Neural cell (in vitro differentiated cells): Measurements from ENCODE around the gene PRSS35.

Experiments
- CTCF ChIP-seq: fragments of 450-650 bp; IDR thresholded peaks from 2 replicates; pipeline ENCODE4 v1.5.1; 2014; ENCODE audit warnings: antibody characterized with exemption, mild to moderate bottlenecking, moderate library complexity; ENCODE audit not compliant: poor library complexity, severe bottlenecking
- EP300 ChIP-seq: fragments of 450-650 bp; conservative IDR thresholded peaks from 2 replicates; pipeline ENCODE4 v1.6.1; 2014; ENCODE audit warnings: antibody characterized with exemption, mild to moderate bottlenecking, moderate library complexity; ENCODE audit not compliant: poor library complexity, severe bottlenecking
- EZH2 ChIP-seq: fragments of 200-600, 300-800 bp; shearing (Covaris generic), sonication (generic); IDR thresholded peaks from 2 replicates; pipeline ENCODE4 v1.6.1; 2014; ENCODE audit warnings: antibody characterized with exemption, low read length, borderline replicate concordance, mild to moderate bottlenecking; ENCODE audit not compliant: insufficient read depth, poor library complexity, severe bottlenecking
- POLR2AphosphoS5 ChIP-seq: IDR thresholded peaks from 2 replicates; pipeline ENCODE4 v1.6.1; 2012
- RAD21 ChIP-seq: fragments of 450-650 bp; conservative IDR thresholded peaks from 2 replicates; pipeline ENCODE4 v1.6.1; 2014; ENCODE audit warnings: antibody characterized with exemption, mild to moderate bottlenecking, moderate library complexity
- SMC3 ChIP-seq: fragments of 450-650 bp; conservative IDR thresholded peaks from 2 replicates; pipeline ENCODE4 v1.6.1; 2014; ENCODE audit warnings: antibody characterized with exemption, mild to moderate bottlenecking, moderate library complexity; ENCODE audit not compliant: poor library complexity
- TAF1 ChIP-seq: IDR thresholded peaks from 2 replicates; pipeline ENCODE4 v1.6.1; 2012; ENCODE audit warnings: low read depth
- TF ChIP-seq, protein P1 (sequence below): IDR thresholded peaks from 2 replicates; pipeline ENCODE4 v1.6.1; 2012; ENCODE audit warnings: borderline replicate concordance

GRCh38 chr6:83467620-83468036, 44.7 kb upstream of the PRSS35 start:
- no peak for TF ChIP-seq CTCF
- no peak for TF ChIP-seq POLR2AphosphoS5
- no peak for TF ChIP-seq RAD21
- TF ChIP-seq EP300 = no peak
- no peak for TF ChIP-seq TAF1
- no peak for TF ChIP-seq EZH2
- no peak for TF ChIP-seq SMC3
- TF ChIP-seq, protein P1, sequence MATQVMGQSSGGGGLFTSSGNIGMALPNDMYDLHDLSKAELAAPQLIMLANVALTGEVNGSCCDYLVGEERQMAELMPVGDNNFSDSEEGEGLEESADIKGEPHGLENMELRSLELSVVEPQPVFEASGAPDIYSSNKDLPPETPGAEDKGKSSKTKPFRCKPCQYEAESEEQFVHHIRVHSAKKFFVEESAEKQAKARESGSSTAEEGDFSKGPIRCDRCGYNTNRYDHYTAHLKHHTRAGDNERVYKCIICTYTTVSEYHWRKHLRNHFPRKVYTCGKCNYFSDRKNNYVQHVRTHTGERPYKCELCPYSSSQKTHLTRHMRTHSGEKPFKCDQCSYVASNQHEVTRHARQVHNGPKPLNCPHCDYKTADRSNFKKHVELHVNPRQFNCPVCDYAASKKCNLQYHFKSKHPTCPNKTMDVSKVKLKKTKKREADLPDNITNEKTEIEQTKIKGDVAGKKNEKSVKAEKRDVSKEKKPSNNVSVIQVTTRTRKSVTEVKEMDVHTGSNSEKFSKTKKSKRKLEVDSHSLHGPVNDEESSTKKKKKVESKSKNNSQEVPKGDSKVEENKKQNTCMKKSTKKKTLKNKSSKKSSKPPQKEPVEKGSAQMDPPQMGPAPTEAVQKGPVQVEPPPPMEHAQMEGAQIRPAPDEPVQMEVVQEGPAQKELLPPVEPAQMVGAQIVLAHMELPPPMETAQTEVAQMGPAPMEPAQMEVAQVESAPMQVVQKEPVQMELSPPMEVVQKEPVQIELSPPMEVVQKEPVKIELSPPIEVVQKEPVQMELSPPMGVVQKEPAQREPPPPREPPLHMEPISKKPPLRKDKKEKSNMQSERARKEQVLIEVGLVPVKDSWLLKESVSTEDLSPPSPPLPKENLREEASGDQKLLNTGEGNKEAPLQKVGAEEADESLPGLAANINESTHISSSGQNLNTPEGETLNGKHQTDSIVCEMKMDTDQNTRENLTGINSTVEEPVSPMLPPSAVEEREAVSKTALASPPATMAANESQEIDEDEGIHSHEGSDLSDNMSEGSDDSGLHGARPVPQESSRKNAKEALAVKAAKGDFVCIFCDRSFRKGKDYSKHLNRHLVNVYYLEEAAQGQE = no peak
